Osteoblast (primary cell): ENCODE measurements around the gene FOXF1. TPM values are rescaled to one million over a fixed set of nuclear protein-coding genes. Genes with fewer than 3 reads are reported as not detected.

Experiments
- DNase-seq: peaks from one replicate; pipeline ENCODE4 v3.0.0; 2011; ENCODE audit warnings: low spot score, mixed read lengths; ENCODE audit not compliant: insufficient read length; ENCODE audit errors: missing footprints
- H2AFZ ChIP-seq: 2 replicates; pipeline ENCODE4 v1.6.0; 2011; ENCODE audit warnings: mild to moderate bottlenecking, low read length
- H3K27ac ChIP-seq: 2 replicates; pipeline ENCODE4 v1.5.1; 2011; ENCODE audit warnings: mild to moderate bottlenecking, low read depth, low read length, moderate library complexity
- H3K27me3 ChIP-seq: 2 replicates; pipeline ENCODE4 v1.6.0; 2012; ENCODE audit warnings: mild to moderate bottlenecking, control low read depth, inconsistent platforms, low read length, moderate library complexity; ENCODE audit not compliant: insufficient read depth
- H3K36me3 ChIP-seq: 2 replicates; pipeline ENCODE4 v1.5.1; 2011; ENCODE audit warnings: mild to moderate bottlenecking, low read length, control low read depth, moderate library complexity; ENCODE audit not compliant: insufficient read depth
- H3K4me1 ChIP-seq: 2 replicates; pipeline ENCODE4 v1.5.1; 2011; ENCODE audit warnings: mild to moderate bottlenecking, low read length, control low read depth, moderate library complexity; ENCODE audit not compliant: insufficient read depth
- H3K4me2 ChIP-seq: 2 replicates; pipeline ENCODE4 v1.6.0; 2011; ENCODE audit warnings: mild to moderate bottlenecking, low read length; ENCODE audit not compliant: insufficient read depth
- H3K4me3 ChIP-seq: fragments of 200-600 bp; sonication (generic); 3 replicates; pipeline ENCODE4 v1.5.1; 2012; ENCODE audit warnings: mild to moderate bottlenecking, low read length, inconsistent platforms; ENCODE audit not compliant: insufficient read depth
- H3K79me2 ChIP-seq: 2 replicates; pipeline ENCODE4 v1.6.0; 2012; ENCODE audit warnings: mild to moderate bottlenecking, low read length, control low read depth, inconsistent platforms; ENCODE audit not compliant: insufficient read depth
- H3K9me3 ChIP-seq: 2 replicates; pipeline ENCODE4 v1.5.1; 2011; ENCODE audit warnings: low read depth, low read length, control low read depth
- H4K20me1 ChIP-seq: 2 replicates; pipeline ENCODE4 v1.6.0; 2012; ENCODE audit warnings: mild to moderate bottlenecking, low read length, control low read depth; ENCODE audit not compliant: insufficient read depth
- total RNA-seq: library from RNA; depleted of rRNA; stranded (reverse); fragments of >200 nt; gene quantifications from 2 replicates; pipeline ENCODE4 v1.2.3, GENCODE V29; 2012
- TF ChIP-seq, protein P1 (sequence below): IDR thresholded peaks from 2 replicates; pipeline ENCODE4 v1.5.1; 2011; ENCODE audit warnings: mild to moderate bottlenecking, low read depth, low read length, moderate library complexity; ENCODE audit errors: extremely low read depth

FOXF1 gene
- total RNA-seq, 1 donor, result not detected

DNA sequence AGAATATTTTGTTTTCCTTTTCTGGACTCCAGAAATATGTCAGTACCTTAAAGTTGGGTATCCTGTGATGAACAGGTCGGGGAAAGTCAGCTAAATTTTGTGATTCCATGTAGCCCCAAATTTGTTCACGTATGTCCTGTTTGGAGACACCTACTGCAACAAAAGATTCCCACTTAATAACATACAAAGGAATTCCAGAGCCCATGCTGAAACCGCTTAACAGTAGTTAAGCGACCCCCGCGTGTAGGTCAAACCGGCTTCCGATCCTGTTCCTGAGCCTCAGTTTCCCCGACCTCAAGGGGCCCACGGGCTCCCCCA lies 44.2 kb downstream of the FOXF1 start:
- Histone ChIP-seq H3K79me2 (peaks cover 27% of the 10 kb centered on the region), H3K4me1 (peaks cover 17% of the 10 kb centered on the region), H3K4me2 (peak overlapping the region; percentile 97), H3K27me3 (no peaks in the 10 kb centered on the region), H2AFZ (peak overlapping the region; percentile 97), H3K4me3 (peak overlapping the region; percentile 97), H3K9me3 (no peaks in the 10 kb centered on the region), H3K27ac (peak overlapping the region; percentile 96), H4K20me1 (no peaks in the 10 kb centered on the region), H3K36me3 (peaks cover 20% of the 10 kb centered on the region)
- DNase-seq, result no peak
- TF ChIP-seq, protein P1, sequence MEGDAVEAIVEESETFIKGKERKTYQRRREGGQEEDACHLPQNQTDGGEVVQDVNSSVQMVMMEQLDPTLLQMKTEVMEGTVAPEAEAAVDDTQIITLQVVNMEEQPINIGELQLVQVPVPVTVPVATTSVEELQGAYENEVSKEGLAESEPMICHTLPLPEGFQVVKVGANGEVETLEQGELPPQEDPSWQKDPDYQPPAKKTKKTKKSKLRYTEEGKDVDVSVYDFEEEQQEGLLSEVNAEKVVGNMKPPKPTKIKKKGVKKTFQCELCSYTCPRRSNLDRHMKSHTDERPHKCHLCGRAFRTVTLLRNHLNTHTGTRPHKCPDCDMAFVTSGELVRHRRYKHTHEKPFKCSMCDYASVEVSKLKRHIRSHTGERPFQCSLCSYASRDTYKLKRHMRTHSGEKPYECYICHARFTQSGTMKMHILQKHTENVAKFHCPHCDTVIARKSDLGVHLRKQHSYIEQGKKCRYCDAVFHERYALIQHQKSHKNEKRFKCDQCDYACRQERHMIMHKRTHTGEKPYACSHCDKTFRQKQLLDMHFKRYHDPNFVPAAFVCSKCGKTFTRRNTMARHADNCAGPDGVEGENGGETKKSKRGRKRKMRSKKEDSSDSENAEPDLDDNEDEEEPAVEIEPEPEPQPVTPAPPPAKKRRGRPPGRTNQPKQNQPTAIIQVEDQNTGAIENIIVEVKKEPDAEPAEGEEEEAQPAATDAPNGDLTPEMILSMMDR, result no peak

DNA sequence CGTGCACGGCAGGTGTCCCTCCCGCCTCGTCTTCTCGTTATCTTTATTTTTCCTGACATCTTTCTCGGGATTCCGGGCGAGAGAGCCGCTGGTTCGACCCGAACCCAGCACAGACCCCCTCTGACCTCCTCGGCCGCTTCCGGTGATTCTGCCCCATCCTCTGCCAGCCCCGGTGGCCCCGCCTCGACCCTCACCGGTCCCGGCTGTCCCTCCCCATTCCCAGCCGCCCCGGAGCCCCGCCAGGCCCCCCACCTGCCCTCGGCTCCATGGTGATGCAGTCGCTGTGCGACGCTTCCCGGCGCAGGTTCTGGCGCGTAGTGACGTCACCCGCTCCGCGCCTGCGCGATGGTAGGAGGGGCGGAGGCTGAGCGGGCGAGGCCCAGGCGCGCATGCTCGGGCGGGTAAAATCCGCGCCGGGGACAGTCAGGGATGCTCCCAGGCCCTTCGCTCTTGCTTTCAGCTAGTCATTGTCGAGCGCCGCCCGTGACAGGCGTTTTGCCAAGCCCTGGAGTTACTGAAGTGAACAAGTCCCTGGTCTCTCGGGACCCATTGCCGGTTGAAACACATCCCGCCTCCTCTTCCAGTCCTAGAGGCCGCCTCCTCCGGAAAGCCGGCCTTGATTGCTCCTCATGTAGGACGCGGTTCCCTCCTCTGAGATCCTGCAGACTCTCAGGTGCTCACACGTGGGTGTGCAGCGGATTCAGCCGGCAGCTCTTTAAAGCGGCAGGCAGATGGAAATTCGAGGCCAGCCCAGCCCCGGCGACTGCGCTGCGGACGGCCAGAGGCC lies 44.8 kb downstream of the FOXF1 start, which contains the start of gene MTHFSD:
MTHFSD (minus strand) TSS at position 319 of the 787 bp plus-strand sequence; CDS start at position 268, 51 bp downstream.
- DNase-seq, result peak; percentile 99
- TF ChIP-seq, protein P1, result no peak

DNA sequence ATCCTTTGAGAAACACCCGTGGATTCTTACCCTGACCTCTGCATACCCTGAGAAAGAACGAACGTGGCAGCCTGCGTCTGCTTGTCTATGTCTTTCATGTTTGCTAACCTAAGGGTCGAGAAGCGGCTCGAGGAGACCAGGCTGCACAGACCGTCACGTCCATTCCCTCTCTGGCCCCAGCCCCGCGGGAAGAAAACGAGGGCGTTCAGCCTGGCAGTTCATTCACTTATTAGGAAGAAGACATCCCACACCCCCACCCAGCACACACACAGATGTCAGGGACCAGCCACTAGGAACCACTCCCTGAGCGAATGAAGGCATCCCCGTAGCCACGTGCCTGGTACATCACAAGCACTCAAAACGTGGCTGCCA lies 45.4 kb downstream of the FOXF1 start:
- Histone ChIP-seq H3K36me3 (peaks cover 13% of the 10 kb centered on the region), H3K4me2 (peak overlapping the region; percentile 97), H3K4me1 (peaks cover 17% of the 10 kb centered on the region), H3K9me3 (no peaks in the 10 kb centered on the region), H2AFZ (peak overlapping the region; percentile 96), H3K79me2 (peaks cover 27% of the 10 kb centered on the region), H3K27me3 (no peaks in the 10 kb centered on the region), H3K27ac (peak overlapping the region; percentile 96), H4K20me1 (no peaks in the 10 kb centered on the region), H3K4me3 (peak overlapping the region; percentile 97)
- TF ChIP-seq, protein P1, result no peak
- DNase-seq, result peak; percentile 53

More for the DNA sequence above, 44.8 kb downstream of the FOXF1 start, which contains the start of gene MTHFSD:
- Histone ChIP-seq H3K27me3 (no peaks in the 10 kb centered on the region), H3K27ac (peak within 1 kb of the TSS; percentile 96), H3K4me2 (peak within 1 kb of the TSS; percentile 97), H3K36me3 (peaks cover 15% of the 10 kb centered on the region), H4K20me1 (no peaks in the 10 kb centered on the region), H3K4me1 (peaks cover 17% of the 10 kb centered on the region), H3K9me3 (no peaks in the 10 kb centered on the region), H3K79me2 (peaks cover 27% of the 10 kb centered on the region), H2AFZ (peak within 1 kb of the TSS; percentile 97), H3K4me3 (peak within 1 kb of the TSS; percentile 97)

- peak; percentile 19 for DNase-seq
- no peak overlapping the region for H3K27ac ChIP-seq
- no peak overlapping the region for H3K4me2 ChIP-seq
- H3K27me3 ChIP-seq, result no peaks in the 10 kb centered on the region
- H3K36me3 ChIP-seq, result peaks cover 6% of the 10 kb centered on the region
- no peaks in the 10 kb centered on the region for H3K9me3 ChIP-seq
- no peak overlapping the region for H3K4me3 ChIP-seq
- peak overlapping the region; percentile 96 for H2AFZ ChIP-seq
- peaks cover 17% of the 10 kb centered on the region for H3K4me1 ChIP-seq
- peaks cover 27% of the 10 kb centered on the region for H3K79me2 ChIP-seq
- H4K20me1 ChIP-seq, result no peaks in the 10 kb centered on the region
- TF ChIP-seq, protein P1, result no peak
Measured at GRCh38 chr16:86556576-86556975, 46.2 kb downstream of the FOXF1 start.
